OCI-LY1 (cell line): ENCODE data around the gene ZNRF3.

Experiments used
- H2AFZ ChIP-seq: fragments of 200-600 bp; sonication (generic), shearing (Covaris generic); 2 replicates; pipeline ENCODE4 v1.6.0; 2014; ENCODE audit warnings: antibody characterized with exemption, mild to moderate bottlenecking, low read length
- H3F3A ChIP-seq: fragments of 200-600 bp; sonication (generic), shearing (Covaris generic); 2 replicates; pipeline ENCODE4 v1.6.0; 2014; ENCODE audit warnings: mild to moderate bottlenecking, antibody characterized with exemption, low read length, moderate library complexity; ENCODE audit not compliant: insufficient read depth
- H3K27ac ChIP-seq: fragments of 200-600 bp; sonication (generic); 2 replicates; pipeline ENCODE4 v1.5.1; 2014; ENCODE audit warnings: low read length, mixed run types, mild to moderate bottlenecking, low read depth; ENCODE audit not compliant: poor library complexity, severe bottlenecking
- H3K27me3 ChIP-seq: fragments of 200-600 bp; sonication (generic); 2 replicates; pipeline ENCODE4 v1.6.0; 2014; ENCODE audit warnings: antibody characterized with exemption, mild to moderate bottlenecking, low read length, moderate library complexity; ENCODE audit not compliant: insufficient read depth
- H3K36me3 ChIP-seq: fragments of 200-600 bp; sonication (generic); 2 replicates; pipeline ENCODE4 v1.6.1; 2014; ENCODE audit warnings: mild to moderate bottlenecking, antibody characterized with exemption, low read length, moderate library complexity, mixed read lengths; ENCODE audit not compliant: insufficient read depth
- H3K4me1 ChIP-seq: fragments of 200-600 bp; sonication (generic); 2 replicates; pipeline ENCODE4 v1.5.1; 2014; ENCODE audit warnings: mild to moderate bottlenecking, low read length, moderate library complexity; ENCODE audit not compliant: insufficient read depth, severe bottlenecking
- H3K4me2 ChIP-seq: fragments of 200-600 bp; sonication (generic), shearing (Covaris generic); 2 replicates; pipeline ENCODE4 v1.6.1; 2014; ENCODE audit warnings: low read length
- H3K4me3 ChIP-seq: fragments of 200-600 bp; sonication (generic); 2 replicates; pipeline ENCODE4 v1.5.1; 2014; ENCODE audit warnings: low read length, low read depth, mild to moderate bottlenecking, mixed read lengths; ENCODE audit not compliant: poor library complexity, severe bottlenecking
- H3K79me2 ChIP-seq: fragments of 200-600 bp; shearing (Covaris generic); 2 replicates; pipeline ENCODE4 v1.6.1; 2016; ENCODE audit warnings: mixed run types, low read length, mixed read lengths; ENCODE audit not compliant: insufficient read depth
- H3K9ac ChIP-seq: fragments of 200-600 bp; sonication (generic), shearing (Covaris generic); 2 replicates; pipeline ENCODE4 v1.6.1; 2014; ENCODE audit warnings: mild to moderate bottlenecking, low read length, mixed read lengths
- H3K9me2 ChIP-seq: fragments of 200-600 bp; sonication (generic), shearing (Covaris generic); 2 replicates; pipeline ENCODE4 v1.6.1; 2014; ENCODE audit warnings: low read depth, mild to moderate bottlenecking, low read length, mixed read lengths
- H3K9me3 ChIP-seq: fragments of 200-600 bp; shearing (Covaris generic); 2 replicates; pipeline ENCODE4 v1.6.1; 2014; ENCODE audit warnings: low read length, mixed read lengths
- H4K20me1 ChIP-seq: fragments of 200-600 bp; sonication (generic), shearing (Covaris generic); 2 replicates; pipeline ENCODE4 v1.6.0; 2016; ENCODE audit warnings: mild to moderate bottlenecking, low read length; ENCODE audit not compliant: insufficient read depth
- EZH2 ChIP-seq: fragments of 200-600 bp; sonication (generic), shearing (Covaris generic); IDR thresholded peaks from 2 replicates; pipeline ENCODE4 v1.8.0; 2017; ENCODE audit warnings: borderline replicate concordance, mixed run types, mild to moderate bottlenecking, antibody characterized with exemption, low read length, moderate library complexity, mixed read lengths
- TF ChIP-seq, protein P1 (sequence below): fragments of 200-600 bp; sonication (generic), shearing (Covaris generic); IDR thresholded peaks from 2 replicates; pipeline ENCODE4 v1.5.1; 2017; ENCODE audit warnings: mild to moderate bottlenecking, antibody characterized with exemption, low read length, moderate library complexity, mixed read lengths

ZNRF3 gene

DNA sequence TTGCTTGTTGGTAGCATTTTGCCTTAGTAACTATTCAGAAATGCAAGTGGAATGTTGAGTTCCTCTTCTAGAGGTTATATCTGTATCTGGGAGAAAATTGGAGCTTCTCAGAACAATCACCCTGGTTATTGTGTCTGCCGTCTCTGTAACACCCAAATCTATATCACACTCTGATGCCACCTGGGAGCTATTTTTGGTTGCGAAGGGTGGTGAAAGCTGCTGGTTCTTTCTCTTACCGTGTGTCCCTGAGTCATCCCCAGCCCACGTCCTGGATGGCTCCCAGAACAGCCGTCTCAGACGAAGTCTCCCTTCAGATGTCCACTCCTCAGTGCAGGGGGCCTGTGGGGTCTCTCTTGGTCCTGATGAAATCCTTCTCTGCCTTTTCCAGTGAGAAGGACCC, 94.8 kb downstream of the ZNRF3 start:
- TF ChIP-seq, protein P1, sequence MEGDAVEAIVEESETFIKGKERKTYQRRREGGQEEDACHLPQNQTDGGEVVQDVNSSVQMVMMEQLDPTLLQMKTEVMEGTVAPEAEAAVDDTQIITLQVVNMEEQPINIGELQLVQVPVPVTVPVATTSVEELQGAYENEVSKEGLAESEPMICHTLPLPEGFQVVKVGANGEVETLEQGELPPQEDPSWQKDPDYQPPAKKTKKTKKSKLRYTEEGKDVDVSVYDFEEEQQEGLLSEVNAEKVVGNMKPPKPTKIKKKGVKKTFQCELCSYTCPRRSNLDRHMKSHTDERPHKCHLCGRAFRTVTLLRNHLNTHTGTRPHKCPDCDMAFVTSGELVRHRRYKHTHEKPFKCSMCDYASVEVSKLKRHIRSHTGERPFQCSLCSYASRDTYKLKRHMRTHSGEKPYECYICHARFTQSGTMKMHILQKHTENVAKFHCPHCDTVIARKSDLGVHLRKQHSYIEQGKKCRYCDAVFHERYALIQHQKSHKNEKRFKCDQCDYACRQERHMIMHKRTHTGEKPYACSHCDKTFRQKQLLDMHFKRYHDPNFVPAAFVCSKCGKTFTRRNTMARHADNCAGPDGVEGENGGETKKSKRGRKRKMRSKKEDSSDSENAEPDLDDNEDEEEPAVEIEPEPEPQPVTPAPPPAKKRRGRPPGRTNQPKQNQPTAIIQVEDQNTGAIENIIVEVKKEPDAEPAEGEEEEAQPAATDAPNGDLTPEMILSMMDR: no peak
- TF ChIP-seq EZH2: no peak
- Histone ChIP-seq H3K9me3 (no peaks in the 10 kb centered on the region), H3K79me2 (no peaks in the 10 kb centered on the region), H3K9me2 (no peaks in the 10 kb centered on the region), H3K36me3 (no peaks in the 10 kb centered on the region), H3K27me3 (no peaks in the 10 kb centered on the region), H3K4me1 (no peaks in the 10 kb centered on the region), H3K4me2 (no peak overlapping the region), H2AFZ (no peak overlapping the region), H3K9ac (no peak overlapping the region), H4K20me1 (no peaks in the 10 kb centered on the region), H3F3A (no peaks in the 10 kb centered on the region), H3K27ac (no peak overlapping the region), H3K4me3 (no peak overlapping the region)

DNA sequence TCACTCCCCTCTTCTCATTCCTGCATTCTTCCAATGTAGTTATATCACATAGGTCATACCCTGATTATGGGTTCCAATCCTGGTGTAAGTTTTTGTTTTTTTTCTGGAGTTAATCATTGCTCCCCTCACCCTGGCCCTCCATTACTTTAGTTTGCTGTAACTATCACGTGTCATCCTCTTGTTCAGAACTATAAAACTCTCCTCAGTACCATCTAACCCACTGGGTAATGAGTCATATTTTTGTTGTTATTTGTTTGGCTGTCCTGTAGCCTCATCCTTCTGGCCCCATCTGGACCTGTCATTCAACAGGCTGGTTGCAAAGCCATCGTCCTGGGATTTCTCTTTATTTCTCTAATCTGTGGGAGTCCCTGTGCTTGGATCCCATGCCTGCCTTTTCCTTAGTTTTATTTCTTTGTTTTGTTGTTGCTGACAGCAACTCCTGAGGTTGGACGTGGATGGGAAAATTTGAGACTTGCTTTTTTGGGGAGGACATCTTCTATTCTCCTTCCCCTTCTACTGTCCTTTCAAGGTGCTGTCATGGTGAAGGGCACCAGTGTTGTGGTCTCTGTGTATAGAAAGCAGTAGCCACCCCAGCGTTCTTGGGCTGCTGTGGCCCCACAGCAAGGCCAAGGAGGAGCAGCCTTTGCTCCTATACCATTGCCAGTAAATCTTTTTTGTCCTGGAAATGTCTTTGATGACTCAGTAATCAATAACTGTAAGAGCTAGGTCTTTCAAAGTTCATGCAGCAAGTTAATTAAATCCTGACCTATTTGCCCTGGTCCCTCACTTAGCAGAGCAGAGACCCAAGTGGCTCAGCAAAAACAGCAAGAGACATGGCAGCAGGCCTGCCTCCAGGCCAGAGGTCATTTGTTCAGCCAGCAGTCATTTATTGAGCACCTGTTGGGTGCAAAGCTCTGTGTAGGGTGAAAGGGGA, 95.8 kb downstream of the ZNRF3 start:
- no peaks in the 10 kb centered on the region for H3F3A ChIP-seq
- no peaks in the 10 kb centered on the region for H3K9me2 ChIP-seq
- H3K27me3 ChIP-seq: no peaks in the 10 kb centered on the region
- H3K4me1 ChIP-seq: no peaks in the 10 kb centered on the region
- no peaks in the 10 kb centered on the region for H3K79me2 ChIP-seq
- no peaks in the 10 kb centered on the region for H3K9me3 ChIP-seq
- H3K27ac ChIP-seq: no peak overlapping the region
- H3K4me2 ChIP-seq: no peak overlapping the region
- H2AFZ ChIP-seq: no peak overlapping the region
- no peaks in the 10 kb centered on the region for H4K20me1 ChIP-seq
- no peak overlapping the region for H3K9ac ChIP-seq
- no peak overlapping the region for H3K4me3 ChIP-seq
- no peaks in the 10 kb centered on the region for H3K36me3 ChIP-seq
- TF ChIP-seq, protein P1: no peak
- TF ChIP-seq EZH2: no peak

DNA sequence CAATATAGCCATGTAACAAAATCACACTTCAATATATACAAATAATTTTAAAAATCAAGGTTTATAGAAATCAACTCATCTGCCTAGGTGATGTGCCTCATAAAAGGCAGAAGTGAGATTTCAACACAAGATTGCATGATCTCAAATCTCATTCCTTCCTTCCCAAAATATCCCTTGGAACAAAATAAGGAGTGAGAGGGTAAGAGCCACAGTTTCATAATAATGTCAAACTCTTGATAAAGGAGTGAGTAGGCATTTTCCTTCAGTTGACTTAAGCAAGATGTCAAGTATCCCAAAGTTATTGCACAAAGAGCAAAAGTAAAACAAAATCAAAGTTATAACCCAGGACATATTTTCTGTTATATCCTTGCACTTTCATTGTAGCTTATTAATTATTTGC, 97.0 kb downstream of the ZNRF3 start:
- no peak overlapping the region for H3K4me2 ChIP-seq

More for the DNA sequence above, 97.0 kb downstream of the ZNRF3 start:
- Histone ChIP-seq H3K4me3 (no peak overlapping the region), H3K9me2 (no peaks in the 10 kb centered on the region), H3K27me3 (no peaks in the 10 kb centered on the region), H3F3A (no peaks in the 10 kb centered on the region), H3K9me3 (no peaks in the 10 kb centered on the region), H3K79me2 (no peaks in the 10 kb centered on the region), H3K36me3 (no peaks in the 10 kb centered on the region), H3K27ac (no peak overlapping the region), H3K9ac (no peak overlapping the region), H3K4me1 (no peaks in the 10 kb centered on the region), H2AFZ (no peak overlapping the region), H4K20me1 (no peaks in the 10 kb centered on the region)
- TF ChIP-seq EZH2: no peak
- TF ChIP-seq, protein P1: no peak
